HCT116 (cell line): ENCODE data around the gene FBXL17. TPM values are rescaled to one million over a fixed set of nuclear protein-coding genes. Genes with fewer than 3 reads are reported as not detected.

Experiments
- ATAC-seq: fragments of 200-7000 bp; cut with Tn5 transposase; 2 replicates; pipeline ENCODE4 v1.9.1; 2020; ENCODE audit warnings: mild to moderate bottlenecking, moderate library complexity
- BruUV-seq: library from RNA; stranded (reverse); fragments of 400-500 nt; replicated peaks from 2 replicates; lab custom pipeline; 2021; lab: Mats Ljungman, UMichigan
- CTCF ChIA-PET: fragments of 300-600 bp; sonication (Branson Sonifier 250); formaldehyde crosslinking; loops from one replicate; lab custom pipeline; 2021; ENCODE audit warnings: antibody characterized with exemption; lab: Charles Lee
- POLR2A ChIA-PET: fragments of 300-600, 350-600 bp; sonication (Branson Sonifier 250); formaldehyde crosslinking; loops from one replicate; lab custom pipeline; 2021; ENCODE audit warnings: antibody characterized with exemption; lab: Charles Lee
- RAD21 ChIA-PET, 2 experiments: fragments of 300-600 bp; sonication (Branson Sonifier 250); formaldehyde crosslinking; loops; one replicate each; lab custom pipeline; 2023; ENCODE audit warnings: low total read pairs in 2 of 2; ENCODE audit not compliant: uncharacterized antibody in 2 of 2, unreplicated experiment in 2 of 2, low non-redundant PET in 1 of 2; lab: Charles Lee
- DNase-seq: peaks from one replicate; pipeline ENCODE4 v3.0.0-alpha.2; 2010; ENCODE audit warnings: low read depth, low spot score
- H2AFZ ChIP-seq: fragments of 200-600 bp; shearing (Covaris generic), sonication (generic); 2 replicates; pipeline ENCODE4 v1.6.1; 2017; ENCODE audit warnings: low read depth, mixed run types, mixed read lengths, antibody characterized with exemption, low read length; ENCODE audit not compliant: poor library complexity, severe bottlenecking
- H3K27ac ChIP-seq: 2 replicates; pipeline ENCODE4 v1.5.1; 2012; ENCODE audit warnings: low read depth, low read length
- H3K27me3 ChIP-seq: fragments of 200-600 bp; sonication (generic); 2 replicates; pipeline ENCODE4 v1.6.1; 2016; ENCODE audit warnings: mixed run types, low read length, mixed read lengths; ENCODE audit not compliant: insufficient read depth
- H3K36me3 ChIP-seq, 2 experiments: fragments of 200-500 bp in 1 of 2; fragments of 200-600 bp in 1 of 2; sonication (Bioruptor generic) in 1 of 2; sonication (generic) in 1 of 2; 2 replicates each; pipeline versions ENCODE4 v1.5.1 to v1.6.1; 2014 to 2016; ENCODE audit warnings: low read length in 2 of 2, inconsistent platforms in 1 of 2, mixed read lengths in 1 of 2, mixed run types in 1 of 2; ENCODE audit not compliant: insufficient read depth in 2 of 2, control insufficient read depth in 1 of 2
- H3K4me1 ChIP-seq, 2 experiments: fragments of 200-600 bp in 1 of 2; sonication (generic) in 1 of 2; 2 replicates each; pipeline versions ENCODE4 v1.5.1 to v1.6.1; 2012 to 2017; ENCODE audit warnings: low read length in 2 of 2, inconsistent platforms in 1 of 2, mild to moderate bottlenecking in 1 of 2, mixed read lengths in 1 of 2, mixed run types in 1 of 2, moderate library complexity in 1 of 2; ENCODE audit not compliant: insufficient read depth in 2 of 2, control insufficient read depth in 1 of 2
- H3K4me2 ChIP-seq: fragments of 200-600 bp; sonication (generic); 2 replicates; pipeline ENCODE4 v1.6.1; 2017; ENCODE audit warnings: mixed run types, low read length, mixed read lengths
- H3K4me3 ChIP-seq, 2 experiments: fragments of 200-600 bp in 1 of 2; sonication (generic) in 1 of 2; replicated peaks in 1 of 2; 2 replicates each; pipeline ENCODE4 v1.5.1; 2011 to 2016; ENCODE audit warnings: low read length in 2 of 2, control low read depth in 1 of 2, low read depth in 1 of 2, mild to moderate bottlenecking in 1 of 2, mixed read lengths in 1 of 2, mixed run types in 1 of 2
- H3K79me2 ChIP-seq: fragments of 200-600 bp; sonication (generic); 2 replicates; pipeline ENCODE4 v1.6.1; 2017; ENCODE audit warnings: mild to moderate bottlenecking, mixed run types, low read length, moderate library complexity, mixed read lengths; ENCODE audit not compliant: insufficient read depth
- H3K9ac ChIP-seq: fragments of 200-600 bp; sonication (generic); 2 replicates; pipeline ENCODE4 v1.6.1; 2016; ENCODE audit warnings: low read length, mixed read lengths
- H3K9me2 ChIP-seq: fragments of 200-600 bp; sonication (generic), shearing (Covaris generic); 2 replicates; pipeline ENCODE4 v1.6.1; 2017; ENCODE audit warnings: mixed run types, mild to moderate bottlenecking, moderate library complexity; ENCODE audit not compliant: insufficient read depth
- H3K9me3 ChIP-seq, 2 experiments: fragments of 200-500 bp in 1 of 2; fragments of 200-600 bp in 1 of 2; sonication (Bioruptor generic) in 1 of 2; sonication (generic) in 1 of 2; 2 replicates each; pipeline ENCODE4 v1.6.1; 2014 to 2017; ENCODE audit warnings: low read length in 2 of 2, mixed read lengths in 2 of 2, inconsistent platforms in 1 of 2, low read depth in 1 of 2, mild to moderate bottlenecking in 1 of 2, mixed run types in 1 of 2, moderate library complexity in 1 of 2; ENCODE audit not compliant: control insufficient read depth in 1 of 2, insufficient read depth in 1 of 2
- H4K20me1 ChIP-seq: fragments of 200-600 bp; sonication (generic), shearing (Covaris generic); 2 replicates; pipeline ENCODE4 v1.6.1; 2017; ENCODE audit warnings: mixed run types, mild to moderate bottlenecking, moderate library complexity; ENCODE audit not compliant: insufficient read depth
- CEBPB ChIP-seq: IDR thresholded peaks from 2 replicates; pipeline ENCODE4 v1.6.1; 2012; ENCODE audit warnings: low read depth
- EZH2phosphoT487 ChIP-seq: fragments of 200-600 bp; IDR thresholded peaks from 2 replicates; pipeline ENCODE4 v1.6.1; 2018; ENCODE audit warnings: antibody characterized with exemption, borderline replicate concordance
- FOSL1 ChIP-seq: IDR thresholded peaks from 2 replicates; pipeline ENCODE4 v1.6.1; 2012; ENCODE audit warnings: low read depth
- JUND ChIP-seq: IDR thresholded peaks from 2 replicates; pipeline ENCODE4 v1.6.1; 2012
- MAX ChIP-seq: IDR thresholded peaks from 2 replicates; pipeline ENCODE4 v1.6.1; 2012
- POLR2A ChIP-seq: IDR thresholded peaks from 2 replicates; pipeline ENCODE4 v1.7.0; 2011; ENCODE audit warnings: borderline replicate concordance; ENCODE audit not compliant: insufficient read depth, insufficient read length; ENCODE audit errors: extremely low read depth
- POLR2AphosphoS5 ChIP-seq: IDR thresholded peaks from 2 replicates; pipeline ENCODE4 v1.6.1; 2011; ENCODE audit warnings: mild to moderate bottlenecking, low read depth, low read length, moderate library complexity
- RAD21 ChIP-seq: IDR thresholded peaks from 2 replicates; pipeline ENCODE4 v1.6.1; 2012; ENCODE audit warnings: low read depth, mild to moderate bottlenecking
- SRF ChIP-seq: IDR thresholded peaks from 2 replicates; pipeline ENCODE4 v1.6.1; 2012; ENCODE audit warnings: low read depth
- YY1 ChIP-seq: IDR thresholded peaks from 2 replicates; pipeline ENCODE4 v1.6.1; 2011; ENCODE audit warnings: low read length, low read depth, moderate library complexity, mild to moderate bottlenecking; ENCODE audit not compliant: insufficient replicate concordance; ENCODE audit errors: extremely low read depth
- ZBTB33 ChIP-seq: IDR thresholded peaks from 2 replicates; pipeline ENCODE4 v1.6.1; 2011; ENCODE audit warnings: mild to moderate bottlenecking, low read length, moderate library complexity; ENCODE audit not compliant: insufficient replicate concordance; ENCODE audit errors: extremely low read depth
- ZFX ChIP-seq: fragments of 450-650 bp; IDR thresholded peaks from 2 replicates; pipeline ENCODE4 v1.6.1; 2017
- ZNF274 ChIP-seq: fragments of 200-500 bp; sonication (Bioruptor generic); IDR thresholded peaks from 2 replicates; pipeline ENCODE4 v1.6.1; 2014; ENCODE audit warnings: mild to moderate bottlenecking, low read depth, low read length, inconsistent platforms
- intact Hi-C: fragments of 100-400 bp; cut with micrococcal nuclease; formaldehyde crosslinking; loops from 2 replicates; pipeline ENCODE4 v1.10.0; 2022
- total RNA-seq: library from RNA; stranded (reverse); gene quantifications from one replicate; pipeline ENCODE4 v1.2.1, GENCODE V29; 2021; ENCODE audit not compliant: unreplicated experiment

FBXL17 gene
- total RNA-seq, 1 experiment from 2014 or later = 9.4 TPM

DNA sequence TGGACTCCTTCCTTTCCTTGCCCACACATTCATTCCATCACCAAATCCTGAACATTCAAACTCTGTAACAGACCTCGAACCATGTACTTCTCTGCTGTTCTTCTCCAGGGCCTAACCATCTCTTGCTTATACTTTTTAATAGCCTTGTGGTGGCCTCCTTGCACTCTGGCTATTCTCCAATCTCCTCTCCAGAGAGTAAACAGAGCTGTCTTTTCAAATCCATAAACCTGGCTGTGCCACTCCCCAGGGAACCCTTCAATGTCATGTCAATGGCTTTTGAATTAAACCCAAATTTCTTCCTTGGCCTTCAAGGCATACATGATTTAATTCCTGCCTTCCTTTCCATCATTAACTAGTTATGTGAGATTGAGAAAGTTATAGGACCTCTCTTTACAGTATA is 433.5 kb downstream of the FBXL17 start:
- ChIA-PET RAD21 (no interaction called here), CTCF (no interaction called here), POLR2A (no interaction called here)
- Histone ChIP-seq H3K9me2 (no peaks in the 10 kb centered on the region), H2AFZ (no peak overlapping the region), H3K27ac (no peak overlapping the region), H3K27me3 (no peaks in the 10 kb centered on the region), H3K9me3 (no peaks in the 10 kb centered on the region), H3K4me1 (no peaks in the 10 kb centered on the region), H4K20me1 (no peaks in the 10 kb centered on the region), H3K4me2 (no peak overlapping the region), H3K36me3 (no peaks in the 10 kb centered on the region), H3K9ac (no peak overlapping the region), H3K79me2 (no peaks in the 10 kb centered on the region), H3K4me3 (no peak overlapping the region)
- intact Hi-C loops = no loop called here
- no peak for ATAC-seq
- no TSS peak for BruUV-seq
- no peak for DNase-seq
- TF ChIP-seq MAX (no peak), POLR2A (no peak), CEBPB (no peak), YY1 (no peak), JUND (no peak), POLR2AphosphoS5 (no peak), FOSL1 (no peak), RAD21 (no peak), ZNF274 (no peak), SRF (no peak), EZH2phosphoT487 (no peak), ZBTB33 (no peak), ZFX (no peak)
